H1 (cell line): ENCODE data around the gene SPINDOC. TPM values are rescaled to one million over a fixed set of nuclear protein-coding genes. Genes with fewer than 3 reads are reported as not detected.
A peak's percentile ranks its signal among the peaks of the same experiment; 100 is the strongest.

Experiments used
- SIN3A ChIP-seq, 2 experiments: IDR thresholded peaks in 1 of 2; conservative IDR thresholded peaks in 1 of 2; 2 replicates each; pipeline ENCODE4 v1.6.1; 2011 to 2012; ENCODE audit warnings: low read length in 2 of 2, improper control_type of control experiment in 1 of 2, low read depth in 1 of 2, mild to moderate bottlenecking in 1 of 2
- TAF1 ChIP-seq: IDR thresholded peaks from 2 replicates; pipeline ENCODE4 v1.6.1; 2011; ENCODE audit warnings: mild to moderate bottlenecking, low read depth, low read length
- polyA plus RNA-seq, 7 experiments: library from polyadenylated mRNA; depleted of rRNA in 3 of 7; stranded (reverse) in 5 of 7; unstranded in 2 of 7; fragments of >200 nt in 5 of 7; fragments of 200-250 nt in 2 of 7; gene quantifications; 1 replicate in 5 of 7; 2 replicates in 1 of 7; 4 replicates in 1 of 7; pipeline versions ENCODE4 v1.2.1 to v1.2.3, GENCODE V29; 2011 to 2013; ENCODE audit warnings: missing spikeins in 2 of 7, mixed read lengths in 2 of 7
- total RNA-seq: library from RNA; stranded (reverse); fragmentation: NEBNext Ultra II Directional; extraction: Animal tissue kit (Norgen Biotek cat#: 25700); gene quantifications from 2 replicates; pipeline ENCODE4 v1.2.1, GENCODE V29; 2021

SPINDOC gene
- total and polyA plus RNA-seq, 2 of the 8 experiments (the other 6 are each of a cell fraction or from before 2014, with no cell fraction given) = 78.7 to 99.7 TPM

GRCh38 chr11:63847363-63847762, 34.1 kb downstream of the SPINDOC start (continued):
- TF ChIP-seq SIN3A (conservative IDR thresholded peaks at IDR 0.05 in 1 of 2, IDR thresholded peaks at IDR 0.05 in 1 of 2; ENCODE audit: low read depth in 1 of 2, low read length in 2 of 2) (peak in 1 of 2 experiments; percentile 49; a peak in 1 of 4 replicates), TAF1 (0 out of 2 replicates have a peak, but pooled peaks have one; percentile 28)
- TF ChIP-seq, all 59 proteins: peak for 6
